Neural crest cell (in vitro differentiated cells): ENCODE measurements around the gene SMIM5. TPM values are rescaled to one million over a fixed set of nuclear protein-coding genes. Genes with fewer than 3 reads are reported as not detected.

Experiments used
- DNase-seq: peaks from one replicate; pipeline ENCODE4 v3.0.0; 2021; ENCODE audit warnings: low read depth, mixed read lengths, low spot score
- H3K27ac Mint-ChIP-seq: one replicate; pipeline ENCODE4 v1.8.0; 2021; ENCODE audit warnings: mild to moderate bottlenecking, mixed read lengths; ENCODE audit not compliant: unreplicated experiment
- H3K27me3 Mint-ChIP-seq: 2 replicates; pipeline ENCODE4 v1.8.0; 2021; ENCODE audit warnings: low read depth, mild to moderate bottlenecking, mixed read lengths
- H3K36me3 Mint-ChIP-seq: 2 replicates; pipeline ENCODE4 v1.8.0; 2021; ENCODE audit warnings: low read depth, mild to moderate bottlenecking, mixed read lengths
- H3K4me1 Mint-ChIP-seq: 2 replicates; pipeline ENCODE4 v1.8.0; 2021; ENCODE audit warnings: mixed read lengths
- H3K4me3 Mint-ChIP-seq: one replicate; pipeline ENCODE4 v1.8.0; 2021; ENCODE audit warnings: mild to moderate bottlenecking, mixed read lengths
- H3K9me3 Mint-ChIP-seq: 2 replicates; pipeline ENCODE4 v1.8.0; 2021; ENCODE audit warnings: mixed read lengths
- total RNA-seq: library from RNA; stranded (reverse); gene quantifications from 2 replicates; pipeline ENCODE4 v1.2.1, GENCODE V29; 2021
- TF ChIP-seq, protein P1 (sequence below): fragments of 200-600 bp; sonication (generic); conservative IDR thresholded peaks from 2 replicates; pipeline ENCODE4 v1.5.0; 2021; ENCODE audit warnings: antibody characterized with exemption, mild to moderate bottlenecking

The SMIM5 gene
- total RNA-seq, 1 donor from 2014 or later = not detected

DNA sequence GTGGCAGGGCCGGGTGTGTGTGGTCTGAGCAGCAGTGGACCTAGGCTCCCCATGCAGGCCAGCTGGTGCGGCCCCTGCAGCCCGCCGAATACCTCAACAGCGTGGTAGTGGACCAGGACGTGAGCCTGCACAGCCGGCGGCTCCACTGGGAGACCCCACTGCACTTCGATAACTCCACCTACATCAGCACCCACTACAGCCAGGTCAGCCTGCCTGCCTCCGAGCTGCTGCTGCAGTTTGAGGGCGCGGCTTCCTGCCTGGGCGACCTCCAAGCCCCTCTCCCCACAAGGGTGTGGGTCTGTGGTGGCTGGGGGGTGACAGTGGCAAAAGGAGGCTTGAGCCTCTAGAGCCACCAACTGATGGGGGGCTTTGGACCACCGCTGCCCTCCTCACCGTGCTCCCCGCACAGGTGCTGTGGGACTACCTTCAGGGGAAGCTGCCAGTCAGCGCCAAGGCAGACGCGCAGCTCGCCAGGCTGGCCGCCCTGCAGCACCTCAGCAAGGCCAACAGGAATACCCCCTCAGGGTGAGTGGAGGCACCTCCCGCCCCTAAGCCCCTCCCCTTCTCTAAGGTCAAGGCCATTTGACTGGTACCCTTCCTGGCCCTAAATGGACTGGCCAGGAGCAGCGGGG lies 8.4 kb upstream of the SMIM5 start:
- no peak overlapping the region for H3K4me3 Mint-ChIP-seq
- H3K9me3 Mint-ChIP-seq = no peaks in the 10 kb centered on the region
- no peak for DNase-seq
- TF ChIP-seq, protein P1, sequence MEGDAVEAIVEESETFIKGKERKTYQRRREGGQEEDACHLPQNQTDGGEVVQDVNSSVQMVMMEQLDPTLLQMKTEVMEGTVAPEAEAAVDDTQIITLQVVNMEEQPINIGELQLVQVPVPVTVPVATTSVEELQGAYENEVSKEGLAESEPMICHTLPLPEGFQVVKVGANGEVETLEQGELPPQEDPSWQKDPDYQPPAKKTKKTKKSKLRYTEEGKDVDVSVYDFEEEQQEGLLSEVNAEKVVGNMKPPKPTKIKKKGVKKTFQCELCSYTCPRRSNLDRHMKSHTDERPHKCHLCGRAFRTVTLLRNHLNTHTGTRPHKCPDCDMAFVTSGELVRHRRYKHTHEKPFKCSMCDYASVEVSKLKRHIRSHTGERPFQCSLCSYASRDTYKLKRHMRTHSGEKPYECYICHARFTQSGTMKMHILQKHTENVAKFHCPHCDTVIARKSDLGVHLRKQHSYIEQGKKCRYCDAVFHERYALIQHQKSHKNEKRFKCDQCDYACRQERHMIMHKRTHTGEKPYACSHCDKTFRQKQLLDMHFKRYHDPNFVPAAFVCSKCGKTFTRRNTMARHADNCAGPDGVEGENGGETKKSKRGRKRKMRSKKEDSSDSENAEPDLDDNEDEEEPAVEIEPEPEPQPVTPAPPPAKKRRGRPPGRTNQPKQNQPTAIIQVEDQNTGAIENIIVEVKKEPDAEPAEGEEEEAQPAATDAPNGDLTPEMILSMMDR = no peak
- peaks cover 9% of the 10 kb centered on the region for H3K4me1 Mint-ChIP-seq
- no peak overlapping the region for H3K27ac Mint-ChIP-seq
- H3K36me3 Mint-ChIP-seq = no peaks in the 10 kb centered on the region
- peaks cover 3% of the 10 kb centered on the region for H3K27me3 Mint-ChIP-seq

DNA sequence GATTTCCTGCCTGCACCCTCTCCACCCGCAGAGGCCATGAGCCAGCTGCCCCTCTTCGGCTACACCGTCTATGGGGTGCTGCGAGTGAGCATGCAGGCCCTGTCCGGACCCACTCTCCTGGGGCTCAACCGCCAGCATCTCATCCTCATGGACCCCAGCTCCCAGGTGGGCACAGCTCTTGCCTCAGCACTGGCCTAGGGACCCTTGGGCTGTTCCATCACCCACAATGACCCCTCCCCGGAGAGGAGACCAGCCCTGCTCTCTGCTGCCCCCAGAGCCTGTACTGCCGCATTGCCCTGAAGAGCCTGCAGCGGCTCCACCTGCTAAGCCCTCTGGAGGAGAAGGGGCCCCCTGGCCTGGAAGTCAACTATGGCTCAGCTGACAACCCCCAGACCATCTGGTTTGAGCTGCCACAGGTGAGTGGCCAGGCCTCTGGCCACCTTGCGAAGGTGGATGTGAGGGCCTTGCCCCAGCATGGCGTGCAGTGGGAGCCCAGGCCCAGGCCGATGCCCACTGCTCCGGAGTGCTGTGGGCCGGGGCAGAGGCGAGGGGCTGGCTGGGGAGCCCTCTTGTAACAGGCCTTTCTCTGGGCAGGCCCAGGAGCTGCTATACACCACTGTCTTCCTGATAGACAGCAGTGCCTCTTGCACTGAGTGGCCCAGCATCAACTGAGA lies 7.3 kb upstream of the SMIM5 start:
- Mint-ChIP-seq H3K36me3 (no peaks in the 10 kb centered on the region), H3K4me3 (no peak overlapping the region), H3K4me1 (peaks cover 9% of the 10 kb centered on the region), H3K9me3 (no peaks in the 10 kb centered on the region), H3K27me3 (peaks cover 3% of the 10 kb centered on the region), H3K27ac (no peak overlapping the region)
- DNase-seq = peak; percentile 64
- TF ChIP-seq, protein P1 = peak; percentile 72

DNA sequence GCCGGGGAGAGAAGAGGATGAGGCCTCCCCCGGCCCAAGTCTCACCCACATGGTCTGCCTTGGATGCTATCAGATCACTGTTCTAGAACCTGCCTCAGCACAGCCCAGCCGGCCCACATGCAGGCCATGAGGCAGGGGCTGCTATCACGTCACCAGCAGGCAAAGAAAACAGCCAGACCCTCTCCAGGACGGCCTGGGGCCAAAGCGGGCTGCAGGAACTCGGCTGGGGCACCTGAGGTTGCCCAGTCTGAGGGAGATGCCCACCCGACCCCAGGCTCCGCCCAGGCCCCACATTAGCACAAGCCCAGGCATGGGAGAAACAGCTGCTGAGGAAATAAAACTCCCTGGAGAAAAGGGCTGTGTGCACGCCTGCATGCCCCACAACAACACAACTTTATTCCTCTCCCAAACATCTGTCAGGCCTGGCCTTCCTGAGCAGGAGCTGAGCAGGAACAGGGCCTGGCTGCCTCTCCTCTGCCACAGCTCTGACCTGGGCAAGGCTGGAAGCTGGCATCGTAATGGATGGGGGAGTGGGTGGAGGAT lies 6.7 kb upstream of the SMIM5 start:
- no peak overlapping the region for H3K27ac Mint-ChIP-seq
- H3K36me3 Mint-ChIP-seq = no peaks in the 10 kb centered on the region
- no peak for DNase-seq
- TF ChIP-seq, protein P1 = no peak
- peaks cover 9% of the 10 kb centered on the region for H3K4me1 Mint-ChIP-seq
- no peak overlapping the region for H3K4me3 Mint-ChIP-seq
- no peaks in the 10 kb centered on the region for H3K9me3 Mint-ChIP-seq
- peaks cover 3% of the 10 kb centered on the region for H3K27me3 Mint-ChIP-seq

DNA sequence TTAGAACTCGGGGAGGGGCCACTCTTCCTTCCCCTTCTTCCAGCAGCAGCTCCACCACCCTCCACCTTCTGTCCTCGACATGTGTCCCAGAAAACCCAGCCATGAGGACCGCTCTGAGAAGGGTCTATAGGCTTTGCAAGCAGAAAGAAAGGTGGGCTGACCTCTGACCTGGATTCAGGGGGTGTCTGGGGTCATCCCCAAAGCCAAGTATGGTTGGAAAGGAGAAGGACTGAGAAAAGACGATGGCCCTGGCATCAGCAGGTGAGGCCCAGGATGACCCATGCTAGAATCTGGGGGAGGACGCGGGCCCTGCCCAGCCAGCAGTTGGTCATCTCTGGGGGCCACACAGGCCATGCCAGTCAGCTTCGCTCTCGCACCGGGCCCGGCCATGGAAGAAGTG lies 6.1 kb upstream of the SMIM5 start:
- H3K9me3 Mint-ChIP-seq = no peaks in the 10 kb centered on the region
- no peak for DNase-seq
- H3K27me3 Mint-ChIP-seq = peaks cover 3% of the 10 kb centered on the region
- H3K4me1 Mint-ChIP-seq = peaks cover 7% of the 10 kb centered on the region
- TF ChIP-seq, protein P1 = no peak
- H3K4me3 Mint-ChIP-seq = no peak overlapping the region
- H3K36me3 Mint-ChIP-seq = no peaks in the 10 kb centered on the region
- H3K27ac Mint-ChIP-seq = no peak overlapping the region

DNA sequence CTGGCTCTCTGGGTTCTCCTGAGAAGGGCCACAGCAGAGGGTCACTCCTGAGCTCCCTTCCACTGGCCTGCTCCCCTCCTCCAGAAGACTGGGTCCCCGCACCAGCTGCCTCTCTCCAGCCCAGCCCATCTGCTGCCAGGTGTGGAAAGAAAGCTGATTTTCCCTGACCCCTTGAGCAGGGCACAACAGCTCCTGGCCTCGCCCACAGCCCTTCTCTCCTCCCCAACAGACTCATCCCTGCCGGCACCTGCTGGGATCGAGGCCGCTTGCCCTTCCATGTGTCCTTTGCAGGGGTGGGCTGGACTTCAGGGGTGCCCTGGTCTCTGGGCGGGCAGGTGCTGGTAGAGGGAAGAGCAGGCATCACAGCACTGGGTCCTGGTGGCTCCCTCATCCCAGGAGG lies 4.8 kb upstream of the SMIM5 start:
- Mint-ChIP-seq H3K27me3 (no peaks in the 10 kb centered on the region), H3K9me3 (no peaks in the 10 kb centered on the region), H3K27ac (no peak overlapping the region), H3K4me3 (no peak overlapping the region), H3K36me3 (no peaks in the 10 kb centered on the region), H3K4me1 (peaks cover 11% of the 10 kb centered on the region)
- DNase-seq = no peak
- TF ChIP-seq, protein P1 = no peak
